ENCODE results near the gene PMEPA1. TPM values are rescaled to one million over a fixed set of nuclear protein-coding genes. Genes with fewer than 3 reads are reported as not detected.

PMEPA1 gene
- total and polyA plus RNA-seq, 5 experiments from 2014 or later, result 1.6 to 14.3 (median 5.0) TPM

DNA sequence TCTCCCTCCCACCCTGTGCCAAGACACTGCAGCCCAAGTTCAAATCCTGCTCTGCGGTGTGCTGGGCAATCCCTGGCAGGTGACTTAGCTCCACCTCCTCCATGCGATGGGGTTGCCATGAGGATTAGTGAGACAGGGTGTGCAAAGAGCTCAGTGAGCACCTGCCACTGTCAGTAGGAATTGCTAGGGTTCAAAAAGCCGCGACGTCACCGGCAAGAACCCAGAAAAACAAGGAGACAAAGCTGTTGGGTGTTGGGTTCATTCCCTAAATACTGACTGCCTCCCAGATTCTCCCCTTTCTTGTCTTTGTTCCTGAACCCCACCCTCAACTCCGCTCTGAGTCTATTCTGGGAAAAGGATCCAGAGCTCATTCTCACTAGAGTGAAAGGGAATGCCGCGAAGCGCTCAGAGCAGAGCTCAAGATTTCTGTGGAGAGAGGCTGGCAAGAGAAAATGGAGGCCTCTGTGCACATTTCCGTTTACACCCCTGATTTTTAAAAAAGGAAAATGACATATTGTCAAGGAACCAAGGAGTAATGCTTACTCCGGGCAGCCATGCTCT, 13.3 kb downstream of the PMEPA1 start:
- no peak overlapping the region for H3K4me3 Mint-ChIP-seq
- peaks cover 0 to 78% (median 11%) of the 10 kb centered on the region in 4 donors for H3K4me1 Mint-ChIP-seq
- H3K27ac Mint-ChIP-seq, result peak overlapping the region in 1 of 10 donors; percentile 40
- H3K9me3 Mint-ChIP-seq, result no peaks in the 10 kb centered on the region
- no peaks in the 10 kb centered on the region for H3K27me3 Mint-ChIP-seq
- POLR2A ChIA-PET, result no interaction called here
- DNase-seq (no peak), ATAC-seq (no peak)
- no peaks in the 10 kb centered on the region for H3K36me3 Mint-ChIP-seq

DNA sequence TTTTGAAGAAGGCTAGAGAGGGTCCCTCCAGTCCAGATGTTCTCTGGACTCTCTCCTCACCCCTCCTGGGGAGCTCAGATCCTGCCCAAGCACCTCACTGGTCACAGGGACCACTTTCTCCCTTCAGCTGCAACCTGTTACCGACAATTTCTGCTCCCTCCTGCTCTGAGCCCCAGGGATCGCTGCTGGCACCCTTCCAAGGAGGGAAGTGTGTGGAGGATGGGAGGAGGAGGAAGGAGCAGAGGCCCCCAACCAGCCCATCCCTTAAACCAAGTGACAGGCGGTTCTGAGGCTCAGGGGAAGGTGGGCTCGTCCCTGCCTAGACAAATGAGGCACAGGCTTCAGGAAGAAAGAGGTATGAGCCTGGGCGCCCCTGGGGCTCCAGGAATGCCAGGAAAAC, 13.9 kb downstream of the PMEPA1 start:
- H3K4me1 Mint-ChIP-seq, result peaks cover 0 to 75% (median 11%) of the 10 kb centered on the region in 4 donors
- POLR2A ChIA-PET, result no interaction called here
- ATAC-seq, result no peak

DNA sequence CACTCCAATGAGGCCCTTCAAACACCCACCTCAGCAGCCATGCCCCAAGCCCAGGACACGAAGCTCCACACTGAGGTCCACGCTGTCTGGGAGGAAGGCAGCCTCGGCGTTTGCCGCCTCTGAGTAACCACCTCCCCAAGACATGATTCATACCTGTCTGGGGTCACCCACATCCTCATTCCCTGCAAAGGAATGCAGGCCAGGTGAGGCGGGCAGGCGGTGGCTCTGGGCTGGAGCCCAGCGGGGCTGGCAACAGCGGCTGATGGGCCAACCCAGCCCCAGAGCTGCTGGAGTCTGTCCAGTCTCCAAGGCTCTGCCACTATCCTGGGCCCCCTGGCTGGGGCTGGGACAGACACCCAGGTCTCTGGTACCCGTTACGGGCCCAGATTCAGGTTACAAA, 14.8 kb downstream of the PMEPA1 start:
- peaks cover 0 to 68% (median 11%) of the 10 kb centered on the region in 4 donors for H3K4me1 Mint-ChIP-seq
- no peak for DNase-seq
- no peak overlapping the region for H3K4me3 Mint-ChIP-seq
- peak overlapping the region in 3 of 10 donors; percentile 25 to 52 (median 31) for H3K27ac Mint-ChIP-seq
- H3K36me3 Mint-ChIP-seq, result no peaks in the 10 kb centered on the region
- H3K9me3 Mint-ChIP-seq, result no peaks in the 10 kb centered on the region
- peak in 1 of 2 donors; percentile 13 for ATAC-seq
- H3K27me3 Mint-ChIP-seq, result no peaks in the 10 kb centered on the region
- POLR2A ChIA-PET, result interaction anchor here (0.9 kb wide), 1 partner anchor 8 kb away, joined by 4 read pairs; no protein-coding TSS in a partner anchor

More for the DNA sequence above, 13.9 kb downstream of the PMEPA1 start:
- Mint-ChIP-seq H3K9me3 (no peaks in the 10 kb centered on the region), H3K27me3 (no peaks in the 10 kb centered on the region), H3K4me3 (no peak overlapping the region), H3K27ac (no peak overlapping the region), H3K36me3 (no peaks in the 10 kb centered on the region)
- DNase-seq, result no peak

- ATAC-seq (no peak), DNase-seq (no peak)
- Mint-ChIP-seq H3K4me3 (no peak overlapping the region), H3K36me3 (no peaks in the 10 kb centered on the region), H3K27ac (peak overlapping the region in 2 of 10 donors; percentile 5 to 25), H3K27me3 (no peaks in the 10 kb centered on the region), H3K4me1 (peaks cover 0 to 62% (median 11%) of the 10 kb centered on the region in 4 donors), H3K9me3 (no peaks in the 10 kb centered on the region)
- POLR2A ChIA-PET, result no interaction called here
These were observed 15.3 kb downstream of the PMEPA1 start for GRCh38 chr20:57694481-57694880.

DNA sequence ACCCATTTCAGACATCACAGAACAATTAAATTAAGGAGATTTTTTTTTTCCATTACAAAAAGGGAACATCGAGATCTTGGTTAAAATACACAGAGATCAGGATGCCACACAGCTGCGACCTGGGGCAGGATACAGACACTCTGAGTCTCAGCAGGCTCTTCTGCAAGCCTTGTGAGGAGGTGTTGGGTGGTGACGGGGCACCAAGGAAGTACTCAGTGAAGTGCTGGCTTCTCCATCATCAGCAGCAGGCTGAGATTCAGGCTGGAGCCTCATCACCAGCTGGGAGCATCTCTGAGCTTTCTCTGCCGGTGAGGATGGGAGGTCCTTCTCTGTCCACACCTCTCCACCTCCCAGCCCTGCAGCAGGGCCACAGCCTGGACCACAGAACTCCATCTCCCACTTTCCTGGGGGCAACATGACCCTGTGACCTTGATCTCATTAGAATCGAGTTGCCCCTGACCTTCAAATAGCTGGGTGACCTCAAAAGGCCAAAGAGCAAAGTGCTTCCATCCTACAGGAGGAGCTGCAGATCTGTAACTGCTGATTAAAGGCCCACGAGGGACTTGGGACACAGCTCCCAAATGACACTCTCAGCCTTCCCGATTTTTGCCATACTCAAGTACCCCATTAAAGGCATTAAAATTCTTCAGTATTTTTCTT, 16.0 kb downstream of the PMEPA1 start:
- no peaks in the 10 kb centered on the region for H3K27me3 Mint-ChIP-seq
- H3K36me3 Mint-ChIP-seq, result no peaks in the 10 kb centered on the region
- DNase-seq (no peak), ATAC-seq (no peak)
- H3K9me3 Mint-ChIP-seq, result no peaks in the 10 kb centered on the region
- H3K4me3 Mint-ChIP-seq, result peak overlapping the region in 1 of 10 donors; percentile 19
- peak overlapping the region in 2 of 10 donors; percentile 25 to 60 for H3K27ac Mint-ChIP-seq
- peaks cover 0 to 60% (median 11%) of the 10 kb centered on the region in 4 donors for H3K4me1 Mint-ChIP-seq
- POLR2A ChIA-PET, result no interaction called here

GRCh38 chr20:57693002-57693582, 16.7 kb downstream of the PMEPA1 start:
- H3K9me3 Mint-ChIP-seq, result no peaks in the 10 kb centered on the region
- peak overlapping the region in 1 of 10 donors; percentile 60 for H3K27ac Mint-ChIP-seq
- no peak for DNase-seq
- H3K4me1 Mint-ChIP-seq, result peaks cover 0 to 58% (median 9%) of the 10 kb centered on the region in 4 donors
- H3K27me3 Mint-ChIP-seq, result no peaks in the 10 kb centered on the region
- H3K36me3 Mint-ChIP-seq, result no peaks in the 10 kb centered on the region
- no peak for ATAC-seq
- POLR2A ChIA-PET, result no interaction called here
- H3K4me3 Mint-ChIP-seq, result no peak overlapping the region

DNA sequence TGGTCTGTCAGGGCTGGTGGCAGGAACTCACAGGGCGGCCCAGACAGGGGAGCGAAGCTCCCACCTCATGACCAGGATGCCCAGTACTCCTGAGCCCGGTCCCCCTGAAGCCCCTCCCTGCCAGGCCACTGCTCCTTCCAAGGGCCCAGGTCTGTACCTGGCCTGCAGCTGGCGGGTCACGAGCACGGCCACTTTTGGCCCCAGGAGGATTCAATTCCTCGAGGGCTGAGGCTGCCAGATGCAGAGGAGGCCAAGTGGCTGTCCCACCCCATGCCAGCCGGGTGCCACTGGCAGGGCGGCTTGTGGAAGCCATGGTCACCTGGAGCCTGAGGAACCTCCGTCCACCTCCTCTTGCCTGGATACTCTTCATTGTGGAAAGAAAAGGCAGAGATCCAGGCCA, 17.4 kb downstream of the PMEPA1 start:
- H3K27ac Mint-ChIP-seq, result peak overlapping the region in 1 of 10 donors; percentile 42
- DNase-seq, result no peak
- H3K4me1 Mint-ChIP-seq, result peaks cover 3 to 58% (median 8%) of the 10 kb centered on the region in 4 donors
- no peak for ATAC-seq
- H3K36me3 Mint-ChIP-seq, result no peaks in the 10 kb centered on the region
- no peaks in the 10 kb centered on the region for H3K27me3 Mint-ChIP-seq
- no peak overlapping the region for H3K4me3 Mint-ChIP-seq
- H3K9me3 Mint-ChIP-seq, result no peaks in the 10 kb centered on the region
- POLR2A ChIA-PET, result no interaction called here

DNA sequence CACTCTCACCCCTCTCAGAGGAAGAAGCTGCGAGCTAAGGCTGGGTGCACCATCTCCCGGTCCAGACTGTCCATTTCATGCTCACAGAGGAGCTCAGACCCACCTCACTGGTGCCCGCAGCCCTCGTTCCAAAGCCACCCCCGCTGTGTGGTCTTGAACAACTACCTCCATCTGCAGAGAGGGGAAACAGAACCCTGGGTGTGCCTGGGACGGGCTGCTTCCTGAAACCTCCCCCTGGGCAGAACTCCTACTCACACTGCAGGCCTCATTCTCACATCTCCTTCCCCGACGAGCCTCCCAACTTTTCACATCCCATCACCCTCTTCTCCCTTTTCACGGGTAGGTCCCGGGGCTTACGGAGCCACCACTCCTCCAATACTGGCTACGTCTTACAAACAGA, 18.1 kb downstream of the PMEPA1 start:
- no peaks in the 10 kb centered on the region for H3K27me3 Mint-ChIP-seq
- H3K9me3 Mint-ChIP-seq, result no peaks in the 10 kb centered on the region
- no peaks in the 10 kb centered on the region for H3K36me3 Mint-ChIP-seq
- DNase-seq (no peak), ATAC-seq (no peak)
- no peak overlapping the region for H3K4me3 Mint-ChIP-seq
- peaks cover 3 to 56% (median 9%) of the 10 kb centered on the region in 4 donors for H3K4me1 Mint-ChIP-seq
- H3K27ac Mint-ChIP-seq, result peak overlapping the region in 4 of 10 donors; percentile 29 to 42 (median 38)
- POLR2A ChIA-PET, result no interaction called here

GRCh38 chr20:57690525-57690924, 19.3 kb downstream of the PMEPA1 start:
- Mint-ChIP-seq H3K9me3 (no peaks in the 10 kb centered on the region), H3K36me3 (no peaks in the 10 kb centered on the region), H3K4me3 (no peak overlapping the region), H3K4me1 (peaks cover 3 to 62% (median 9%) of the 10 kb centered on the region in 4 donors), H3K27ac (no peak overlapping the region), H3K27me3 (no peaks in the 10 kb centered on the region)
- no peak for ATAC-seq
- POLR2A ChIA-PET, result no interaction called here
- no peak for DNase-seq

DNA sequence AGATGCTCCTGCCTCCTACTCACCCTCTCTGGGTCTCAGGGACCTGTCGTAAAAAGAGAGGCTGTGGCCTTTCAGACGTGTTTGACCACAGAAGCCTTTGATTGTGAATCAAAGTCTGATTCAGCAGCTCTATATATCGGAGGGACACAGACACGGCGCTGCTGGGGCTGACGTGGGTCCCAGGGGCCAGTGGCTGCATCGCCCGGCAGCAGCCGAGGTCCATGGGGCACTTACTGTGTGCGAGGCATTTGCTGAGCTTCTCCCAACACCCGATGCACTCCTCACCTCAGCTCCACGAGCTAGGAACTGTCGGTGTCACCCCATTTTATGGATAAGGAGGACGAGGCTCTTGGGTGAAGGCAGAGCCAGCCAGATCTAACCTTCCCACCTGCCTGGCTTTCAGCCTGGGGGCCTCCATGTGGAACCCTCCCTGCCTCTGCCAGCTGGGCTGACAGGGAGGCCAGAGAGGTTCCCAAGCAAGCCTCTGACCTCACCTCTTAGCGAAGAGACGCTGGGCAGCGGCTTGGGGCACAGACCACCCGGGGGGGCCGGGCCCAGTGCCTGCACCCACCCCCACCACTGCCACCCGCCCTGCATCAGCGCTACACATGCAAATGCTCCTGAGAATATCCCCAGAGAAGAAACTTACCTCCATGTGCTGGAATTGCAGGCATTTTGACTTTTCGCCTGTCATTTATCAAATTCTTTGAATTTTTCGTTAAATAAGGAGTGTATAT, 19.9 kb downstream of the PMEPA1 start:
- H3K4me3 Mint-ChIP-seq, result no peak overlapping the region
- POLR2A ChIA-PET, result no interaction called here
- H3K4me1 Mint-ChIP-seq, result peaks cover 3 to 65% (median 9%) of the 10 kb centered on the region in 4 donors
- no peak for DNase-seq
- H3K9me3 Mint-ChIP-seq, result no peaks in the 10 kb centered on the region
- H3K27me3 Mint-ChIP-seq, result no peaks in the 10 kb centered on the region
- no peak for ATAC-seq
- H3K27ac Mint-ChIP-seq, result no peak overlapping the region
- H3K36me3 Mint-ChIP-seq, result no peaks in the 10 kb centered on the region

DNA sequence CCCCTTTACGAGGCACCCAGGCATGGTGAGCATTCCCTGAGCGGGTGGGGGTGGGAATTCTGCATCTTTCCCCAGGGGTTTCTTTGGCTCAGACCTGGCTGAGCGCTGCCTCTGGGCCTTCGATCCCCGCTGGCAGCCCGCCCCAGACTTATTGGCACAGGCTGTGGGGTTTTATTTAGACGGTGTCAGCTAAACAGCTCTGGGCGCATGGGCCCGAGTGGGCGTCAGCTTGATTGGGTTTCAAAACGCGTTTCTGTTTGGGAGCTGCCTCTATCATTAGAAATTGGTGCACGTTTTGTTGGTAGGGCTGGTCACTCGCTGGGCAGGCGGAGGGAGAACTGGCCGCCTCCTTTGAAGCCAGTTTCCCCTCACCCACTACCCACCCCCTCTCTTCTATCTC, 21.0 kb downstream of the PMEPA1 start:
- POLR2A ChIA-PET, result no interaction called here
- no peak overlapping the region for H3K27ac Mint-ChIP-seq
- no peaks in the 10 kb centered on the region for H3K9me3 Mint-ChIP-seq
- ATAC-seq, result no peak
- no peak for DNase-seq
- H3K4me3 Mint-ChIP-seq, result no peak overlapping the region
- H3K4me1 Mint-ChIP-seq, result peaks cover 3 to 64% (median 8%) of the 10 kb centered on the region in 4 donors
- no peaks in the 10 kb centered on the region for H3K36me3 Mint-ChIP-seq
- H3K27me3 Mint-ChIP-seq, result no peaks in the 10 kb centered on the region

DNA sequence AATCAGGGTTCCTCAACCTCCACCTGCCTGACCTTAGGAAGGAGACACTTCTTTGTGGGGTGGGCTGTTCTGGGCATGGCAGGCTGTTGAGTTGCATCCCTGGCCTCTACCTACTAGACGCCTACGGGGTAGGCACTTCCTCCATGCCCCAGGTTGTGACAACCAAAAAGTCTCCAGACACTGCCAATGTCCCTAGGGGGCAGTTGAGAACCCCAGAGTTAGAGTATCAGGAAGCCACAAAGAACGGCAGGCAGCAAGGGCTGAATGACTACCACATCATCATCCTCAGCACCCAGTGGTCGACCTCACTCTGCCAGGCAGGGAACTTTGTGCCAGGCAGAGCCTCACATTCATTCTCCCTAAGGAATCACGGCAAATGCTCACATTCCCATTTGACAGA, 21.5 kb downstream of the PMEPA1 start:
- ATAC-seq (no peak), DNase-seq (no peak)
- Mint-ChIP-seq H3K36me3 (no peaks in the 10 kb centered on the region), H3K27me3 (no peaks in the 10 kb centered on the region), H3K4me1 (peaks cover 3 to 64% (median 6%) of the 10 kb centered on the region in 4 donors), H3K4me3 (no peak overlapping the region), H3K27ac (peak overlapping the region in 1 of 10 donors; percentile 37), H3K9me3 (no peaks in the 10 kb centered on the region)
- POLR2A ChIA-PET, result no interaction called here
